PC-3 (cell line): ENCODE data around the gene TFRC.

ENCODE experiments used
- CTCF ChIP-seq: fragments of 300-600 bp; sonication (generic); conservative IDR thresholded peaks from 2 replicates; pipeline ENCODE4 v1.5.1; 2017; ENCODE audit warnings: antibody characterized with exemption, low read depth, mild to moderate bottlenecking, low read length
- EZH2 ChIP-seq: fragments of 300-600 bp; sonication (generic); IDR thresholded peaks from one replicate; pipeline ENCODE4 v1.6.1; 2017; ENCODE audit warnings: antibody characterized with exemption, mild to moderate bottlenecking, low read length; ENCODE audit not compliant: unreplicated experiment

DNA sequence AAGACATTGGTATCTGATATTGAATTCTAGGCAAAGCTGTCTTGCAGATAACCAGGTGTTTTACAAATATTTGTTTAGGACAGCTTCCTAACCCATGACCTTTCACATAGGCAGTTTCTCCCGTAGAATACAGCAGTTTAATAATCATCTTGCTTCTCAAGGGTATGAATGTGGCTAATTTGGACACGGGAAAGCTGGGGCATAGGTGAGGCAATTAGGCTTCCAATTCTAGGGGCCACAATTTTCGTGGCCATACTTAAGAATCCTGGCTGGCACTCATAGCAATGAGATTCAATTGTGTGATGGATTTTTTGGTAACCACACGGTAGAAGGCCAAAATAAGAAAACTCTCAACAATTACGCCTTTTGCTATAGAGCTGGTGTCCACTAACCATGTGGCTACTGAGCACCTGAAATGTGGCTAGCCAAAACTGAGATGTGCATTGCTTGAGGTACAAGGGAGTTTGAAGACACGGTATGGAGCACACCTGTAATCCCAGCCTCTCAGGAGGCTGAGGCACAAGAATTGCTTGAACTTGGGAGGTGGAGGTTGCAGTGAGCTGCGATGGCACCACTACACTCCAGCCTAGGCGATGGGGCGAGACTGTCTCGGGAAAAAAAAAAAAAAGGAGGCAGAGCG is 34.4 kb downstream of the TFRC start:
- TF ChIP-seq CTCF (no peak), EZH2 (no peak)
